ENCODE data around the gene TLR6.
A peak's percentile ranks its signal among the peaks of the same experiment; 100 is the strongest.

DNA sequence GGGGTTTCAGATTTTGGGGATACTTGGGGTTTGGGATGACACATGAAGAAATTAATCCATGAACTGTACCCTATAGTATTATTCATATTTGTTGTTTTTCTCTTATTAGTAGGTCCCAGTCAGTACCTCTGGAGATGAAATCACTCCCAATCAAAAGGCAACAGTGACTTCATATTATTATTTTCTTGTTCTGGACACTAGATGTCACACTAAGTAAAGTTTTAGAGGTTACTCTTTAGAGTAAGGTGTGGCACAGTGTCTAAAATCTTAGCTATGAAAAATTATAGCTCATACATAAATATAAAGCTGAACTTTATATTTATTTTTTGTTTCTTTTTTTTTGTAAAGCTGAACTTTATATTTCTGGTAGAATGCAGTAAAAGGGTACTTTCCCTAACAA is 46.1 kb upstream of the TLR6 start:
- peak; percentile 34 for TF ChIP-seq CTCF (IDR thresholded peaks at IDR 0.05; ENCODE audit: low read depth, low read length, missing input control)
- TF ChIP-seq REST (IDR thresholded peaks at IDR 0.05) = no peak
- TF ChIP-seq TAF1 (conservative IDR thresholded peaks at IDR 0.05) = no peak
- TF ChIP-seq RAD21 (IDR thresholded peaks at IDR 0.05) = peak; percentile 77 to 80
- no peak for TF ChIP-seq YY1 (IDR thresholded peaks at IDR 0.05)
- TF ChIP-seq NR2F2 (IDR thresholded peaks at IDR 0.05) = no peak
- no peak for TF ChIP-seq EGR1 (IDR thresholded peaks at IDR 0.05; ENCODE audit: low read depth in 2 of 2)
- TF ChIP-seq SP1 (IDR thresholded peaks at IDR 0.05) = no peak
- no peak for TF ChIP-seq MAX (IDR thresholded peaks at IDR 0.05)
- no peak for TF ChIP-seq HNF4A (conservative IDR thresholded peaks at IDR 0.05)
- TF ChIP-seq, protein P1, sequence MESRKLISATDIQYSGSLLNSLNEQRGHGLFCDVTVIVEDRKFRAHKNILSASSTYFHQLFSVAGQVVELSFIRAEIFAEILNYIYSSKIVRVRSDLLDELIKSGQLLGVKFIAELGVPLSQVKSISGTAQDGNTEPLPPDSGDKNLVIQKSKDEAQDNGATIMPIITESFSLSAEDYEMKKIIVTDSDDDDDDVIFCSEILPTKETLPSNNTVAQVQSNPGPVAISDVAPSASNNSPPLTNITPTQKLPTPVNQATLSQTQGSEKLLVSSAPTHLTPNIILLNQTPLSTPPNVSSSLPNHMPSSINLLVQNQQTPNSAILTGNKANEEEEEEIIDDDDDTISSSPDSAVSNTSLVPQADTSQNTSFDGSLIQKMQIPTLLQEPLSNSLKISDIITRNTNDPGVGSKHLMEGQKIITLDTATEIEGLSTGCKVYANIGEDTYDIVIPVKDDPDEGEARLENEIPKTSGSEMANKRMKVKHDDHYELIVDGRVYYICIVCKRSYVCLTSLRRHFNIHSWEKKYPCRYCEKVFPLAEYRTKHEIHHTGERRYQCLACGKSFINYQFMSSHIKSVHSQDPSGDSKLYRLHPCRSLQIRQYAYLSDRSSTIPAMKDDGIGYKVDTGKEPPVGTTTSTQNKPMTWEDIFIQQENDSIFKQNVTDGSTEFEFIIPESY (IDR thresholded peaks at IDR 0.05) = no peak
- TF ChIP-seq GABPA (IDR thresholded peaks at IDR 0.05 in 1 of 2, conservative IDR thresholded peaks at IDR 0.05 in 1 of 2) = no peak
- TF ChIP-seq RXRA (IDR thresholded peaks at IDR 0.05) = no peak
- TF ChIP-seq ATF3 (IDR thresholded peaks at IDR 0.05) = no peak
